ENCODE measurements around the gene GALNT12. TPM values are rescaled to one million over a fixed set of nuclear protein-coding genes. Genes with fewer than 3 reads are reported as not detected.

Gene GALNT12
- total RNA-seq, 1 experiment from 2014 or later, result 31.2 TPM

DNA sequence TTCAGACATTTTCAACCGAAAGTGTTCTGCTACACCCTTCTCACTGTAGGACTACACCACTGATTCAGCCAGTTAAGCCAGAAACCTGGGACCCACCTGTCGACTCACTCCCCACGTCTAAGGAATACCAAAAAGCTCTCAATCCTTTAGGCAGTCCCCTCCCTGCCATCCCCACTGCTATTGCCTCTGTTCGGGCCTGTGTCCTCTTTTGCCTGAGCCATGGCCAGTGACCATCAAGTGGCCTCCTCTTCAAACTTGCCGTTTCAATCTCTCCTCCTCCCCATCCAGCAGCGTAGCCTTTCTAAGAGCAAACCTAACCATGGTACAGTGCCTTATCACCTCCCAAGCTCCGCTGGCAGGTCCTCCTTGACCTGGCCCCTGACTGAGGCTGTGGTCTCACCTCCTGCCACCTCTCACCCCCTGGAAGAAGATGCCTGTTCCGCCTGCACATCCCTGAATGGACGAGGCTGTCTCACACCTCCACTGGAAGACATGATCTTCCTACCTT, 64.1 kb downstream of the GALNT12 start:
- TF ChIP-seq EZH2phosphoT487 (IDR thresholded peaks at IDR 0.05; ENCODE audit: borderline replicate concordance) (no peak), SP1 (IDR thresholded peaks at IDR 0.05; ENCODE audit: low read depth) (no peak), FOSL1 (IDR thresholded peaks at IDR 0.05; ENCODE audit: low read depth) (no peak)
- Histone ChIP-seq H3K36me3 (ENCODE audit: control insufficient read depth in 1 of 2, insufficient read depth in 2 of 2, low read length in 2 of 2) (no peaks in the 10 kb centered on the region), H3K27ac (ENCODE audit: low read depth, low read length) (no peak overlapping the region), H2AFZ (ENCODE audit: low read depth, low read length, poor library complexity, severe bottlenecking) (no peak overlapping the region), H3K9ac (ENCODE audit: low read length) (no peak overlapping the region), H3K4me3 (replicated peaks in 1 of 2; ENCODE audit: low read depth in 1 of 2, low read length in 2 of 2) (no peak overlapping the region), H3K4me2 (ENCODE audit: low read length) (no peak overlapping the region), H4K20me1 (ENCODE audit: insufficient read depth) (no peaks in the 10 kb centered on the region), H3K79me2 (ENCODE audit: insufficient read depth, low read length) (no peaks in the 10 kb centered on the region), H3K4me1 (ENCODE audit: control insufficient read depth in 1 of 2, insufficient read depth in 2 of 2, low read length in 2 of 2) (no peaks in the 10 kb centered on the region), H3K9me3 (ENCODE audit: control insufficient read depth in 1 of 2, insufficient read depth in 1 of 2, low read depth in 1 of 2, low read length in 2 of 2) (no peaks in the 10 kb centered on the region), H3K9me2 (ENCODE audit: insufficient read depth) (no peaks in the 10 kb centered on the region; the same call in 1 of the 2 replicates), H3K27me3 (ENCODE audit: insufficient read depth, low read length) (no peaks in the 10 kb centered on the region)
- RAD21 ChIA-PET (ENCODE audit: low non-redundant PET in 1 of 2, low total read pairs in 2 of 2, uncharacterized antibody in 2 of 2, unreplicated experiment in 2 of 2), result no interaction called here
- DNase-seq (ENCODE audit: low read depth, low spot score), result no peak
- no peak for ATAC-seq
- POLR2A ChIA-PET, result no interaction called here
- CTCF ChIA-PET, result no interaction called here
- no TSS peak for BruUV-seq (replicated peaks)
- intact Hi-C loops (cut with micrococcal nuclease), result no loop called here

DNA sequence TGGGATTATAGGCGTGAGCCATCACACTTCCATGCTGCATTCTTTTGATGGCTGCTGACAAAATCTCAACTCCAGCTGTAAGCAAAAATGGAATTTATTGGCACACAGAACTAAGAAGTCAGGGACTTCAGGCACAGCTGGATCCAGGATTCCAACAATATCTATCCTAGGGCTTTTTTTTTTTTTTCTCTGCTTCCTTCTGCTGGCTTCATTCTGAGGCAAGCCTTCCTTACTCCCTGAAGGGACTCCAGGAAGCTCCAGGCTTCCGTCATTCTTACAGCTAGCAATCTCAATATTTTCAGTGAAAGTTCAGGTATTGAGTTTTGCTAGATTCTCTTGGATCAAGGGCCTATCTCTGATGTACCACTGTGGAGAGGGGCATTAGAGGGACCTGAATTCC, 66.1 kb downstream of the GALNT12 start:
- ATAC-seq (no peak), DNase-seq (ENCODE audit: low read depth, low spot score) (no peak)
- CTCF ChIA-PET, result no interaction called here
- H3K79me2 ChIP-seq (ENCODE audit: insufficient read depth, low read length), result no peaks in the 10 kb centered on the region
- H3K9me3 ChIP-seq (ENCODE audit: control insufficient read depth in 1 of 2, insufficient read depth in 1 of 2, low read depth in 1 of 2, low read length in 2 of 2), result no peaks in the 10 kb centered on the region
- H3K4me2 ChIP-seq (ENCODE audit: low read length), result no peak overlapping the region
- peaks cover 5% of the 10 kb centered on the region for H3K27me3 ChIP-seq (ENCODE audit: insufficient read depth, low read length)
- H3K9me2 ChIP-seq (ENCODE audit: insufficient read depth), result no peaks in the 10 kb centered on the region; the same call in 1 of the 2 replicates
- TF ChIP-seq EZH2 (IDR thresholded peaks at IDR 0.05) (no peak), EGR1 (IDR thresholded peaks at IDR 0.05; ENCODE audit: low read depth) (no peak), CBX3 (IDR thresholded peaks at IDR 0.05; ENCODE audit: low read depth) (no peak), POLR2AphosphoS5 (IDR thresholded peaks at IDR 0.05; ENCODE audit: low read depth, low read length) (no peak), FOSL1 (IDR thresholded peaks at IDR 0.05; ENCODE audit: low read depth) (no peak), CEBPB (IDR thresholded peaks at IDR 0.05; ENCODE audit: low read depth) (no peak), ZFX (IDR thresholded peaks at IDR 0.05) (no peak), YY1 (IDR thresholded peaks at IDR 0.05; ENCODE audit: extremely low read depth, insufficient replicate concordance, low read depth, low read length) (no peak), SP1 (IDR thresholded peaks at IDR 0.05; ENCODE audit: low read depth) (no peak), ELF1 (IDR thresholded peaks at IDR 0.05; ENCODE audit: borderline replicate concordance, low read depth) (no peak), EZH2phosphoT487 (IDR thresholded peaks at IDR 0.05; ENCODE audit: borderline replicate concordance) (no peak), RAD21 (IDR thresholded peaks at IDR 0.05; ENCODE audit: low read depth) (no peak), TCF7L2 (IDR thresholded peaks at IDR 0.05; ENCODE audit: borderline replicate concordance, extremely low read depth, insufficient read depth, insufficient read length) (no peak), ZNF274 (IDR thresholded peaks at IDR 0.05; ENCODE audit: low read depth, low read length) (no peak), SIN3A (IDR thresholded peaks at IDR 0.05; ENCODE audit: low read depth) (no peak)
- TF ChIP-seq, protein P1, sequence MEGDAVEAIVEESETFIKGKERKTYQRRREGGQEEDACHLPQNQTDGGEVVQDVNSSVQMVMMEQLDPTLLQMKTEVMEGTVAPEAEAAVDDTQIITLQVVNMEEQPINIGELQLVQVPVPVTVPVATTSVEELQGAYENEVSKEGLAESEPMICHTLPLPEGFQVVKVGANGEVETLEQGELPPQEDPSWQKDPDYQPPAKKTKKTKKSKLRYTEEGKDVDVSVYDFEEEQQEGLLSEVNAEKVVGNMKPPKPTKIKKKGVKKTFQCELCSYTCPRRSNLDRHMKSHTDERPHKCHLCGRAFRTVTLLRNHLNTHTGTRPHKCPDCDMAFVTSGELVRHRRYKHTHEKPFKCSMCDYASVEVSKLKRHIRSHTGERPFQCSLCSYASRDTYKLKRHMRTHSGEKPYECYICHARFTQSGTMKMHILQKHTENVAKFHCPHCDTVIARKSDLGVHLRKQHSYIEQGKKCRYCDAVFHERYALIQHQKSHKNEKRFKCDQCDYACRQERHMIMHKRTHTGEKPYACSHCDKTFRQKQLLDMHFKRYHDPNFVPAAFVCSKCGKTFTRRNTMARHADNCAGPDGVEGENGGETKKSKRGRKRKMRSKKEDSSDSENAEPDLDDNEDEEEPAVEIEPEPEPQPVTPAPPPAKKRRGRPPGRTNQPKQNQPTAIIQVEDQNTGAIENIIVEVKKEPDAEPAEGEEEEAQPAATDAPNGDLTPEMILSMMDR (IDR thresholded peaks at IDR 0.05 in 2 of 3, conservative IDR thresholded peaks at IDR 0.05 in 1 of 3; ENCODE audit: borderline replicate concordance in 1 of 3, insufficient read depth in 1 of 3, low read depth in 2 of 3, low read length in 2 of 3), result no peak
- TF ChIP-seq, protein P2, sequence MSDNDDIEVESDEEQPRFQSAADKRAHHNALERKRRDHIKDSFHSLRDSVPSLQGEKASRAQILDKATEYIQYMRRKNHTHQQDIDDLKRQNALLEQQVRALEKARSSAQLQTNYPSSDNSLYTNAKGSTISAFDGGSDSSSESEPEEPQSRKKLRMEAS (IDR thresholded peaks at IDR 0.05), result no peak
- no TSS peak for BruUV-seq (replicated peaks)
- no peak overlapping the region for H3K4me3 ChIP-seq (replicated peaks in 1 of 2; ENCODE audit: low read depth in 1 of 2, low read length in 2 of 2)
- H3K9ac ChIP-seq (ENCODE audit: low read length), result no peak overlapping the region
- H3K27ac ChIP-seq (ENCODE audit: low read depth, low read length), result no peak overlapping the region
- no peaks in the 10 kb centered on the region for H4K20me1 ChIP-seq (ENCODE audit: insufficient read depth)
- H3K4me1 ChIP-seq (ENCODE audit: control insufficient read depth in 1 of 2, insufficient read depth in 2 of 2, low read length in 2 of 2), result no peaks in the 10 kb centered on the region
- POLR2A ChIA-PET, result no interaction called here
- H3K36me3 ChIP-seq (ENCODE audit: control insufficient read depth in 1 of 2, insufficient read depth in 2 of 2, low read length in 2 of 2), result no peaks in the 10 kb centered on the region
- intact Hi-C loops (cut with micrococcal nuclease), result no loop called here
- RAD21 ChIA-PET (ENCODE audit: low non-redundant PET in 1 of 2, low total read pairs in 2 of 2, uncharacterized antibody in 2 of 2, unreplicated experiment in 2 of 2), result no interaction called here
- H2AFZ ChIP-seq (ENCODE audit: low read depth, low read length, poor library complexity, severe bottlenecking), result no peak overlapping the region
